GM12892 (cell line): Measurements from ENCODE around the gene CGA.

ENCODE experiments used
- POLR2A ChIP-seq: IDR thresholded peaks from 2 replicates; pipeline ENCODE4 v1.6.1; 2011; ENCODE audit warnings: low read depth, low read length, control low read depth
- POLR2AphosphoS5 ChIP-seq: IDR thresholded peaks from 2 replicates; pipeline ENCODE4 v1.6.1; 2011; ENCODE audit warnings: low read depth, low read length, control low read depth
- TAF1 ChIP-seq: IDR thresholded peaks from 2 replicates; pipeline ENCODE4 v1.6.1; 2011; ENCODE audit warnings: low read depth, mild to moderate bottlenecking, control low read depth, low read length, borderline replicate concordance

- TF ChIP-seq POLR2A (no peak), POLR2AphosphoS5 (no peak), TAF1 (no peak)
These were observed 23.1 kb upstream of the CGA start for GRCh38 chr6:87118054-87118453.
